A673 (cell line): Measurements from ENCODE around the gene ELF5.

Source experiments
- EZH2 ChIP-seq: fragments of 200-600 bp; sonication (generic); IDR thresholded peaks from 2 replicates; pipeline ENCODE4 v1.6.1; 2017; ENCODE audit warnings: borderline replicate concordance, low read depth, mild to moderate bottlenecking, mixed read lengths, antibody characterized with exemption, low read length; ENCODE audit not compliant: poor library complexity, severe bottlenecking
- TF ChIP-seq, protein P1 (sequence below): fragments of 300-800, 200-600 bp; sonication (generic); conservative IDR thresholded peaks from 2 replicates; pipeline ENCODE4 v1.5.1; 2017; ENCODE audit warnings: low read depth, mild to moderate bottlenecking, antibody characterized with exemption, low read length, moderate library complexity, mixed read lengths

DNA sequence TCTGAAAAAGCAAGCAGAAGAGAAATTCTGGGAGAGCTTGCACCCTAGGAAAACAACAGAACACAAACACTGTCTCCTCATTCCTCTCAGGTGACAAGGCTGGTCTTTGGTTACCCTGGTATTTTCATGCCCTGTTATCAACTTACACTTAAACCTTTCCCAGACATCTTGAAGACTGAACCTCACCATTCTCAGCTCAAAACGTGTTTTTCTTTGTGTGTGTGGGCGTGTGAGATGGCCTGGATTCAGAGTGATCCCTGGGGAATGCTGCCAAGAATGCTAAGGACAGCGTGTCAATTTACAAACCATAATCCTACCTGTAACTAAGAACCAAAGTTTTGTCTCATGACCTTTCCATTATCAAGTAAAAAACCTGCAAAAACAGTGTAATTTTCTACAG is 33.3 kb downstream of the ELF5 start:
- TF ChIP-seq, protein P1, sequence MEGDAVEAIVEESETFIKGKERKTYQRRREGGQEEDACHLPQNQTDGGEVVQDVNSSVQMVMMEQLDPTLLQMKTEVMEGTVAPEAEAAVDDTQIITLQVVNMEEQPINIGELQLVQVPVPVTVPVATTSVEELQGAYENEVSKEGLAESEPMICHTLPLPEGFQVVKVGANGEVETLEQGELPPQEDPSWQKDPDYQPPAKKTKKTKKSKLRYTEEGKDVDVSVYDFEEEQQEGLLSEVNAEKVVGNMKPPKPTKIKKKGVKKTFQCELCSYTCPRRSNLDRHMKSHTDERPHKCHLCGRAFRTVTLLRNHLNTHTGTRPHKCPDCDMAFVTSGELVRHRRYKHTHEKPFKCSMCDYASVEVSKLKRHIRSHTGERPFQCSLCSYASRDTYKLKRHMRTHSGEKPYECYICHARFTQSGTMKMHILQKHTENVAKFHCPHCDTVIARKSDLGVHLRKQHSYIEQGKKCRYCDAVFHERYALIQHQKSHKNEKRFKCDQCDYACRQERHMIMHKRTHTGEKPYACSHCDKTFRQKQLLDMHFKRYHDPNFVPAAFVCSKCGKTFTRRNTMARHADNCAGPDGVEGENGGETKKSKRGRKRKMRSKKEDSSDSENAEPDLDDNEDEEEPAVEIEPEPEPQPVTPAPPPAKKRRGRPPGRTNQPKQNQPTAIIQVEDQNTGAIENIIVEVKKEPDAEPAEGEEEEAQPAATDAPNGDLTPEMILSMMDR, result no peak
- TF ChIP-seq EZH2, result no peak
